ENCODE results near the gene VWA3B. TPM values are rescaled to one million over a fixed set of nuclear protein-coding genes. Genes with fewer than 3 reads are reported as not detected.
A peak's percentile ranks its signal among the peaks of the same experiment; 100 is the strongest.
"Not testable (repeated sequence)": the region's sequence is repeated elsewhere in the genome, so short reads cannot be mapped to it uniquely, and the experiment has no call there.

Gene VWA3B
- polyA plus RNA-seq, 5 donors = 1.9 to 8.0 (median 5.0) TPM

- no peak for DNase-seq
These were observed 47.4 kb downstream of the VWA3B start for GRCh38 chr2:98134172-98135005.

- DNase-seq = no peak
These were observed 50.2 kb downstream of the VWA3B start for GRCh38 chr2:98137196-98137595.

- DNase-seq = not testable (repeated sequence)
These were observed 52.0 kb downstream of the VWA3B start for GRCh38 chr2:98138978-98139377.

GRCh38 chr2:98140210-98140609 lies 53.2 kb downstream of the VWA3B start:
- DNase-seq = peak in 1 of 2 donors; percentile 27

- no peak for DNase-seq
These were observed 55.3 kb downstream of the VWA3B start for GRCh38 chr2:98142106-98142791.

GRCh38 chr2:98145070-98145469 lies 58.1 kb downstream of the VWA3B start:
- no peak for DNase-seq

- DNase-seq = not testable (repeated sequence)
These were observed 60.9 kb downstream of the VWA3B start for GRCh38 chr2:98147900-98148299.

- DNase-seq = no peak
These were observed 61.8 kb downstream of the VWA3B start for GRCh38 chr2:98148595-98149332.

GRCh38 chr2:98149333-98149697 lies 62.3 kb downstream of the VWA3B start:
- peak; percentile 32 to 48 for DNase-seq

- DNase-seq = no peak
These were observed 66.5 kb downstream of the VWA3B start for GRCh38 chr2:98153481-98153880.

GRCh38 chr2:98155291-98155690 lies 68.3 kb downstream of the VWA3B start:
- no peak for DNase-seq

GRCh38 chr2:98155716-98156115 lies 68.7 kb downstream of the VWA3B start:
- no peak for DNase-seq

- DNase-seq = no peak
These were observed 69.3 kb downstream of the VWA3B start for GRCh38 chr2:98156304-98156703.

GRCh38 chr2:98157557-98157956 lies 70.6 kb downstream of the VWA3B start:
- no peak for DNase-seq

GRCh38 chr2:98158305-98158704 lies 71.3 kb downstream of the VWA3B start:
- no peak for DNase-seq

- DNase-seq = no peak
These were observed 73.6 kb downstream of the VWA3B start for GRCh38 chr2:98160554-98160953.

GRCh38 chr2:98161186-98161585 lies 74.2 kb downstream of the VWA3B start:
- DNase-seq = no peak

- DNase-seq = no peak
These were observed 77.3 kb downstream of the VWA3B start for GRCh38 chr2:98164256-98164655.

- DNase-seq = no peak
These were observed 78.6 kb downstream of the VWA3B start for GRCh38 chr2:98165516-98166071.

- DNase-seq = no peak
These were observed 80.9 kb downstream of the VWA3B start for GRCh38 chr2:98167916-98168315.

GRCh38 chr2:98170076-98170475 lies 83.1 kb downstream of the VWA3B start:
- no peak for DNase-seq

- DNase-seq = no peak
These were observed 85.3 kb downstream of the VWA3B start for GRCh38 chr2:98172150-98172765.
